Measurements from ENCODE around the gene CD8B2.
"Not testable (repeated sequence)": the region's sequence is repeated elsewhere in the genome, so short reads cannot be mapped to it uniquely, and the experiment has no call there.

The CD8B2 gene

GRCh38 chr2:106560773-106561172 is 73.6 kb downstream of the CD8B2 start:
- DNase-seq (ENCODE audit: insufficient read length, low spot score) (no peak), FAIRE-seq (no peak)
- TF ChIP-seq POLR2A (IDR thresholded peaks at IDR 0.05; ENCODE audit: low read depth, low read length): no peak

- no peak for DNase-seq (ENCODE audit: insufficient read length, low spot score)
- FAIRE-seq: no peak
- TF ChIP-seq POLR2A (IDR thresholded peaks at IDR 0.05; ENCODE audit: low read depth, low read length): no peak
Measured at GRCh38 chr2:106561356-106561755, 74.2 kb downstream of the CD8B2 start.

GRCh38 chr2:106561803-106562202 is 74.6 kb downstream of the CD8B2 start:
- DNase-seq (ENCODE audit: insufficient read length, low spot score) (no peak), FAIRE-seq (no peak)
- no peak for TF ChIP-seq POLR2A (IDR thresholded peaks at IDR 0.05; ENCODE audit: low read depth, low read length)

- TF ChIP-seq POLR2A (IDR thresholded peaks at IDR 0.05; ENCODE audit: low read depth, low read length): no peak
- DNase-seq (ENCODE audit: insufficient read length, low spot score) (no peak), FAIRE-seq (no peak)
Measured at GRCh38 chr2:106562268-106563186, 75.4 kb downstream of the CD8B2 start.

GRCh38 chr2:106563195-106563594 is 76.0 kb downstream of the CD8B2 start:
- FAIRE-seq: no peak

GRCh38 chr2:106565599-106565998 is 78.4 kb downstream of the CD8B2 start:
- DNase-seq (ENCODE audit: insufficient read length, low spot score) (no peak), FAIRE-seq (no peak)
- no peak for TF ChIP-seq POLR2A (IDR thresholded peaks at IDR 0.05; ENCODE audit: low read depth, low read length)

More at GRCh38 chr2:106563195-106563594, 76.0 kb downstream of the CD8B2 start:
- TF ChIP-seq POLR2A (IDR thresholded peaks at IDR 0.05; ENCODE audit: low read depth, low read length): no peak
- DNase-seq (ENCODE audit: insufficient read length, low spot score): no peak

- no peak for FAIRE-seq
- TF ChIP-seq POLR2A (IDR thresholded peaks at IDR 0.05; ENCODE audit: low read depth, low read length): no peak
- DNase-seq (ENCODE audit: insufficient read length, low spot score): no peak
Measured at GRCh38 chr2:106566050-106566449, 78.9 kb downstream of the CD8B2 start.

- not testable (repeated sequence) for FAIRE-seq; DNase-seq (ENCODE audit: insufficient read length, low spot score)
Measured at GRCh38 chr2:106566484-106566883, 79.3 kb downstream of the CD8B2 start.

GRCh38 chr2:106570316-106570715 is 83.2 kb downstream of the CD8B2 start:
- FAIRE-seq: no peak

More at GRCh38 chr2:106570316-106570715, 83.2 kb downstream of the CD8B2 start:
- TF ChIP-seq POLR2A (IDR thresholded peaks at IDR 0.05; ENCODE audit: low read depth, low read length): no peak
- no peak for DNase-seq (ENCODE audit: insufficient read length, low spot score)
